LNCaP clone FGC (cell line): ENCODE data around the gene GNA14.
"Not testable (repeated sequence)": the region's sequence is repeated elsewhere in the genome, so short reads cannot be mapped to it uniquely, and the experiment has no call there.

Experiments
- DNase-seq: peaks from one replicate; pipeline ENCODE4 v3.0.0-alpha.2; 2011; ENCODE audit warnings: low read depth
- H3K4me3 ChIP-seq: 2 replicates; pipeline ENCODE4 v1.5.1; 2011; ENCODE audit warnings: mild to moderate bottlenecking, low read depth, low read length, control low read depth
- TF ChIP-seq, protein P1 (sequence below): IDR thresholded peaks from 2 replicates; pipeline ENCODE4 v1.5.1; 2012; ENCODE audit warnings: mild to moderate bottlenecking; ENCODE audit not compliant: control insufficient read depth, insufficient read depth; ENCODE audit errors: extremely low read depth

The GNA14 gene

DNA sequence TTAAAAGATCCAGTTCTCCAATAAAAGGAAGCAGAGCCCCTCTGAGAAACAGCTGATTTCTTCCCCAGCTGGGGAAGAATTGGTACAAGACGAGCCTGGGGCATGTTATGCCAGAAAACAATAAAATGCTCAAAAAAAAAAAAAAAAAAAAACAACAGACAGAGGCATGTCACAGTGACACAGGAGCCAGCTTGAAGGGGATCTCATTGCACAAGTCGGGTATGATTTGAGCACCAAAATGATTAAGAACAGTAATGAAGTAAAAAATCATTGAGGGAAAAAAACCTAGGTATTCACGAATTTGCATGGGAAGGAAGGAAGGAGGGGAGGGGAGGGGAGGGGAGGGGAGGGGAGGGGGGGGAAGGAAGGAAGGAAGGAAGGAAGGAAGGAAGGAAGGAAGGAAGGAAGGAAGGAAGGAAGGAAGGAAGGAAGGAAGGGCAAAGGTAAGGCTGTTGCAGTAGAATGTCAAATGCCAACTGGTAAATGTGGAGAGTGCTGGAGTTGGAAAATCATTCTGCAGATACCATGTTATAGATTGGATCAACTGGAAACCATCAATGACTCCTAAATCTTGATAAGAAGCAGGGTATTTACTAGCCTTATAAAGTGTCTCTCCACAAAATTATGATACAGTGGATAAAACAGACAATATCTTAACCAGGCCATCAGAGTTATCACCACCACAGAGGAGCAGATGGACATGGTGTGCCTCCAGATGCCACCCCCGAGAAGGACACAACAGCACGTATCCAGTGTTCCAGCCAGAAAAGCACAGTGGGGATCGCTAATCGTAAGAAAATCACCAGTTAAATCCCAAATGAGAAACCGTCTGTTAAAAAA, 7.2 kb downstream of the GNA14 start:
- DNase-seq = no peak
- TF ChIP-seq, protein P1, sequence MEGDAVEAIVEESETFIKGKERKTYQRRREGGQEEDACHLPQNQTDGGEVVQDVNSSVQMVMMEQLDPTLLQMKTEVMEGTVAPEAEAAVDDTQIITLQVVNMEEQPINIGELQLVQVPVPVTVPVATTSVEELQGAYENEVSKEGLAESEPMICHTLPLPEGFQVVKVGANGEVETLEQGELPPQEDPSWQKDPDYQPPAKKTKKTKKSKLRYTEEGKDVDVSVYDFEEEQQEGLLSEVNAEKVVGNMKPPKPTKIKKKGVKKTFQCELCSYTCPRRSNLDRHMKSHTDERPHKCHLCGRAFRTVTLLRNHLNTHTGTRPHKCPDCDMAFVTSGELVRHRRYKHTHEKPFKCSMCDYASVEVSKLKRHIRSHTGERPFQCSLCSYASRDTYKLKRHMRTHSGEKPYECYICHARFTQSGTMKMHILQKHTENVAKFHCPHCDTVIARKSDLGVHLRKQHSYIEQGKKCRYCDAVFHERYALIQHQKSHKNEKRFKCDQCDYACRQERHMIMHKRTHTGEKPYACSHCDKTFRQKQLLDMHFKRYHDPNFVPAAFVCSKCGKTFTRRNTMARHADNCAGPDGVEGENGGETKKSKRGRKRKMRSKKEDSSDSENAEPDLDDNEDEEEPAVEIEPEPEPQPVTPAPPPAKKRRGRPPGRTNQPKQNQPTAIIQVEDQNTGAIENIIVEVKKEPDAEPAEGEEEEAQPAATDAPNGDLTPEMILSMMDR = no peak
- H3K4me3 ChIP-seq = no peak overlapping the region

DNA sequence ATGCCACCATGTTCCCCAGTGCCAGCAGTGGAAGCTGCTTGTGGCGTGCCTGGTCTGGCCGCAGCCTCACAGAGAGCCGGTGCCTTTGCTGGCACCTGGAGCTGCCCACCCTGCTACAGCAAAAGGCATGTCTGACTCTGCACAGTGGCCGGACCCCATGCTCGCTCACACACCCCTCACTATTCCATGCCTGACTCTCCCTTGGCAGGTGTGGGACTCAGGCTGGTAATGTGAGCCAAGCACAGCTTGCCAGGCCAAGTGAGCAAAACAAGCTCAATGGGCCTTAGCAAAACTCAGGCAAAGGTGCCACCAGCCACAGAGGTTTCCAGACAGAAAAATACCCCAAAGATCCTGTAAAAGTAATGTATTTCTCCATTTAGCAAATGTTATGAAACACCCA, 15.5 kb downstream of the GNA14 start:
- no peak overlapping the region for H3K4me3 ChIP-seq
- no peak for DNase-seq
- TF ChIP-seq, protein P1 = no peak

DNA sequence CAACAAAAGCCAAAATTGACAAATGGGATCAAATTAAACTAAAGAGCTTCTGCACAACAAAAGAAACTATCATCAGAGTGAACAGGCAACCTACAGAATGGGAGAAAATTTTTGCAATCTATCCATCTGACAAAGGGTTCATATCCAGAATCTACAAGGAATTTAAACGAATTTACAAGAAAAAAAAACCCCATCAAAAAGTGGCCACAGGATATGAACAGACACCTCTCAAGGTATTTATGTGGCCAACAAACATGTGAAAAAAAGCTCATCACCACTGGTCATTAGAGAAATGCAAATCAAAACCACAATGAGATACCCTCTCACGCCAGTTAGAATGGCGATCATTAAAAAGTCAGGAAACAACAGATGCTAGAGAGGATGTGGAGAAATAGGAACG, 19.3 kb downstream of the GNA14 start:
- H3K4me3 ChIP-seq, DNase-seq: not testable (repeated sequence)

DNA sequence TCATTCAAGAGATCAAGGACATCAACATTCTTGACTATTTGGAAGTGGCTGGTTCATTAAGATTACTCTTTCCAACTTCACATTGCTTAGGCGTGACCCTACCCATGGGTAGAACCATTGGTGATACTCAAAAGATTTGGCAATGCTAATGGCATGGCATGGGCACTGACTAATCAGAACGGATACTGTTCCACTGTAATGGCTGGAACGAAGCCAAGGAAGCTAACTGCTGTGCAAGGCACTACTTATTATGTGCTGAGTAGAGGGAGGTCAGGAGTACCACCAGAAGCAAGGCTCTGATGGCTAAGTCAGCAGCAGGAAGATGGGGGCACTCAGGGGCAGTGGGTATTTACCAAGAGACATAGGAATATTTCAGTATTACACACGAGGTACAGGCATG, 31.9 kb downstream of the GNA14 start:
- no peak overlapping the region for H3K4me3 ChIP-seq
- DNase-seq = no peak
- TF ChIP-seq, protein P1 = no peak

DNA sequence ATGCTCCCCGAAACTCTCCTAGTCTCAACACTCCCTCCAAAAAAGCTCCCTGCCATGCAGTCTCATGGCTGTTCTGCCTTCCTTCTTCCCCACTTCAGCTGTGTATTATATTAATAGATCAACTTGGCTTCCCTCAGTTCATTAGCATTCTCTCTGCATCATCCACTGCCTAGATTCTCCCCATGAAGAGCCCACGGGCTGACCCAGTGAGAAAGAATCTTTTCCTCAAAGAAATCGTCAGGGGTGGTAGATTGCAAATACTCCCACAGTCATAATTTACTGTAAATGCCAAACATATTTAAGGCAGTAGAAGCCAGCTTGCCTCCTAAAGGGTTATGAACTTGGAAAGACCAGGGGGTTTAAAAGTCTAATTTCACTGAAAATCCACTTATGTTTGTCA, 33.5 kb downstream of the GNA14 start:
- no peak for DNase-seq
- no peak overlapping the region for H3K4me3 ChIP-seq
- TF ChIP-seq, protein P1 = no peak

DNA sequence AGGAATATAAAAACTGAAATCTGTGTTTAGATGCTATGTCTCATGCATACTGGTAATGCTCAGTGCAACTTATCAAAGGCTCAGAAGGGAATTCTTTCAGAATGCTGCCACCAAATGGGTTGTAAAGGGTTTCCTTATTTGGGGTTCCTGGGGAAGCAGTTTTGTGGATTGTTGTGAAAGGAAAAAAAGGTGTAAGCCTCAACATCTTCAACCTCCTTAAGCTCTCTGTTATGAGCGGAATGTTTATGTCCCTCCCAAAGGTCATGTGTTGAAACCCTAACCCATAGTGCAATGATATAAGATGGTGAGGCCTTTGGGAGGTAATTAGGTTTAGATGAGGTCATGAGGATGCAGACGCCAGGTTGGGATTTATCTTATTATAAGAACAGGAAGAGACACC, 41.6 kb downstream of the GNA14 start:
- TF ChIP-seq, protein P1 = no peak
- DNase-seq = no peak
- no peak overlapping the region for H3K4me3 ChIP-seq

DNA sequence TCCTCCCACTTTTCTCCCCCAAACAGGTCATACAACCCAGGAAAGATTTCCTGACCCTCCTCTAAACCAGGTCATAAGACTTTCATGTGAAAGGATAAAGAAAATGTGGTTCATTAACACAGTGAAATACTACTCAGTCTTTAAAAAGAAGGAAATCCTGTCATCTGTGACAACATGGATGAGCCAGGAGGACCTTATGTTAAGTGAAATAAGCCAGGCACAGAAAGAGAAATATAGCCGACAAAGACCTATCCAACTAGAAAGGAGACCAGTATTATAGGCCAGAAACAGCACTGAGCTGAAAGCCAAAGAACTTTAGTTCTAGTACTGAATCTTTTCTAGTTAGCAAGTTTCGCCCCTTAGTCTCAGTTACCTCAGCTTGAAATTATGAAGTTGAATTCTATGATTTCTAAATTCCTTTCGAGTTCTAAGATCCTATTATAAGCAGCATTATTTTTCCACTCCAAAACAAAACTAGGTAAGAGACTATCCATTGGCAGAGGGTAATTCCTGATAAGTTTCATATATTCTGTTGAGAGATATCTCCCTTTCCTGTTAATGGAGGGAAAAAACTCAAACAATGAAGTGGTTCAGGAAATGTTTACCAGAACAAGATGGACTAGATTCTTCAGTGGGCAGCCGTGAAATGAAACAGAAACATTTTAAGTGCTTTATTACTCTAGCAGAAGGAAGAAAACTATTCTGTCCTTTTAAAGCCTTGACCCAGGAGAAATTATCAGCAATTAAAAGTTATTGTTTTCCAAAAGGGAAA, 42.5 kb downstream of the GNA14 start:
- TF ChIP-seq, protein P1 = no peak
- no peak for DNase-seq
- no peak overlapping the region for H3K4me3 ChIP-seq
